HG02642 (cell line): Measurements from ENCODE around the gene HDAC8.
"Not testable (repeated sequence)": the region's sequence is repeated elsewhere in the genome, so short reads cannot be mapped to it uniquely, and the experiment has no call there.

Experiments
- ATAC-seq: cut with Tn5 transposase; IDR thresholded peaks from one replicate; pipeline ENCODE4 v1.9.1; 2021; ENCODE audit warnings: mild to moderate bottlenecking; ENCODE audit not compliant: unreplicated experiment, poor library complexity

Gene HDAC8

GRCh38 chrX:72340626-72341025 is 232.0 kb downstream of the HDAC8 start:
- ATAC-seq: no peak

- no peak for ATAC-seq
These were observed 232.6 kb downstream of the HDAC8 start for GRCh38 chrX:72340041-72340440.

- no peak for ATAC-seq
These were observed 242.5 kb downstream of the HDAC8 start for GRCh38 chrX:72330131-72330530.

GRCh38 chrX:72326605-72327300 is 245.9 kb downstream of the HDAC8 start:
- no peak for ATAC-seq

- ATAC-seq: not testable (repeated sequence)
These were observed 253.0 kb downstream of the HDAC8 start for GRCh38 chrX:72319651-72320050.

GRCh38 chrX:72317139-72317538 is 255.5 kb downstream of the HDAC8 start:
- ATAC-seq: no peak

- no peak for ATAC-seq
These were observed 256.1 kb downstream of the HDAC8 start for GRCh38 chrX:72316408-72317110.

- no peak for ATAC-seq
These were observed 257.8 kb downstream of the HDAC8 start for GRCh38 chrX:72314881-72315280.

- no peak for ATAC-seq
These were observed 258.7 kb downstream of the HDAC8 start for GRCh38 chrX:72313707-72314641.

GRCh38 chrX:72312311-72312940 is 260.2 kb downstream of the HDAC8 start:
- no peak for ATAC-seq

GRCh38 chrX:72309297-72310071 is 263.2 kb downstream of the HDAC8 start:
- ATAC-seq: no peak

- peak; percentile 62 for ATAC-seq
These were observed 263.9 kb downstream of the HDAC8 start for GRCh38 chrX:72308566-72309296.

GRCh38 chrX:72308209-72308565 is 264.5 kb downstream of the HDAC8 start:
- no peak for ATAC-seq

GRCh38 chrX:72307646-72308051 is 265.0 kb downstream of the HDAC8 start:
- ATAC-seq: no peak

GRCh38 chrX:72306851-72307645 is 265.6 kb downstream of the HDAC8 start:
- ATAC-seq: peak; percentile 67

- ATAC-seq: peak; percentile 23
These were observed 266.4 kb downstream of the HDAC8 start for GRCh38 chrX:72306085-72306801.

- no peak for ATAC-seq
These were observed 267.2 kb downstream of the HDAC8 start, which contains the start of gene CITED1 for GRCh38 chrX:72305286-72306084. TSS of gene CITED1 (minus strand) at chrX:72305914. CDS start at chrX:72302869, 3,045 bp downstream.
